ENCODE measurements around the gene HES4. TPM values are rescaled to one million over a fixed set of nuclear protein-coding genes. Genes with fewer than 3 reads are reported as not detected.
A peak's percentile ranks its signal among the peaks of the same experiment; 100 is the strongest.

Gene HES4, protein sequence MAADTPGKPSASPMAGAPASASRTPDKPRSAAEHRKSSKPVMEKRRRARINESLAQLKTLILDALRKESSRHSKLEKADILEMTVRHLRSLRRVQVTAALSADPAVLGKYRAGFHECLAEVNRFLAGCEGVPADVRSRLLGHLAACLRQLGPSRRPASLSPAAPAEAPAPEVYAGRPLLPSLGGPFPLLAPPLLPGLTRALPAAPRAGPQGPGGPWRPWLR
- 56.6 to 137 TPM (median 136 TPM) in 3 replicates for total RNA-seq
- long read RNA-seq, transcript HES4-203 (2 exons, 1,038 nt): minor isoform, 46 of 250 reads
- long read RNA-seq, transcript HES4-201 (4 exons, 899 nt): major isoform, 98 of 250 reads
- long read RNA-seq, transcript HES4-204 (3 exons, 667 nt): minor isoform, 32 of 250 reads
- long read RNA-seq, transcript HES4-202 (3 exons, 1,040 nt): minor isoform, 49 of 250 reads
- long read RNA-seq, partial matches to known transcripts: 7 of 250 reads
- long read RNA-seq, other reads (novel, unspliced or antisense): 18 of 250 reads

DNA sequence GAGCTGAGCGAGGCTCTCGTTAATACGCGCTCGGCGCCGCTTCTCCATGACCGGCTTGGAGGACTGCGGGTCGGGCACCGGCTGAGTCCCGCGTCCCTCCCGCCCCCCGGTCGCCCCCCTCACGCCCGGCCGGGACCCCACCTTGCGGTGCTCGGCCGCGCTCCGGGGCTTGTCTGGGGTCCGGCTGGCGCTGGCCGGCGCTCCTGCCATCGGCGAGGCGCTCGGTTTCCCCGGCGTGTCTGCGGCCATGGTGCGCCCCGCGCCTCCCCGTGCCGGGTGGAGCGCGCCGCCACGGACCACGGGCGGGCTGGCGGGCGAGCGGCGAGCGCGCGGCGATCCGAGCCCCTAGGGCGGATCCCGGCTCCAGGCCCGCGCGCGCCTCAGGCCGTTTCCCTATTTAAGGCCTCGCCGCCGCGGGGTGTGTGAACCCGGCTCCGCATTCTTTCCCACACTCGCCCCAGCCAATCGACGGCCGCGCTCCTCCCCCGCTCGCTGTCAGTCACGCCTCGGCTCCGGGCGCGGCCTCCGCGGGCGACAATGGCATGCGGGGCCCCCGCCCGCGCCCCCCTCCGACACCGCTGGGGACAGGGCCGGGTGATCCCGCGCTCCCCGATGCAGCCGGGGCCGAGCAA is at the start of gene HES4:
HES4 (minus strand) TSS at position 373 of the 632 bp plus-strand sequence; CDS start at position 249, 124 bp downstream.
- peak; percentile 97 for DNase-seq (ENCODE audit: low spot score)
- H3K27ac Mint-ChIP-seq (ENCODE audit: unreplicated experiment): peak within 1 kb of the TSS; percentile 99
- peaks cover 3% of the 10 kb centered on the region for H3K36me3 Mint-ChIP-seq (ENCODE audit: low read depth)
- TF ChIP-seq, protein P1, sequence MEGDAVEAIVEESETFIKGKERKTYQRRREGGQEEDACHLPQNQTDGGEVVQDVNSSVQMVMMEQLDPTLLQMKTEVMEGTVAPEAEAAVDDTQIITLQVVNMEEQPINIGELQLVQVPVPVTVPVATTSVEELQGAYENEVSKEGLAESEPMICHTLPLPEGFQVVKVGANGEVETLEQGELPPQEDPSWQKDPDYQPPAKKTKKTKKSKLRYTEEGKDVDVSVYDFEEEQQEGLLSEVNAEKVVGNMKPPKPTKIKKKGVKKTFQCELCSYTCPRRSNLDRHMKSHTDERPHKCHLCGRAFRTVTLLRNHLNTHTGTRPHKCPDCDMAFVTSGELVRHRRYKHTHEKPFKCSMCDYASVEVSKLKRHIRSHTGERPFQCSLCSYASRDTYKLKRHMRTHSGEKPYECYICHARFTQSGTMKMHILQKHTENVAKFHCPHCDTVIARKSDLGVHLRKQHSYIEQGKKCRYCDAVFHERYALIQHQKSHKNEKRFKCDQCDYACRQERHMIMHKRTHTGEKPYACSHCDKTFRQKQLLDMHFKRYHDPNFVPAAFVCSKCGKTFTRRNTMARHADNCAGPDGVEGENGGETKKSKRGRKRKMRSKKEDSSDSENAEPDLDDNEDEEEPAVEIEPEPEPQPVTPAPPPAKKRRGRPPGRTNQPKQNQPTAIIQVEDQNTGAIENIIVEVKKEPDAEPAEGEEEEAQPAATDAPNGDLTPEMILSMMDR (IDR thresholded peaks at IDR 0.05): no peak
- no peaks in the 10 kb centered on the region for H3K9me3 Mint-ChIP-seq (ENCODE audit: low read depth)
- H3K4me1 Mint-ChIP-seq (ENCODE audit: low read depth): peaks cover 23% of the 10 kb centered on the region
- H3K4me3 Mint-ChIP-seq (ENCODE audit: unreplicated experiment): peak within 1 kb of the TSS; percentile 91
- H3K27me3 Mint-ChIP-seq (ENCODE audit: low read depth): no peaks in the 10 kb centered on the region

DNA sequence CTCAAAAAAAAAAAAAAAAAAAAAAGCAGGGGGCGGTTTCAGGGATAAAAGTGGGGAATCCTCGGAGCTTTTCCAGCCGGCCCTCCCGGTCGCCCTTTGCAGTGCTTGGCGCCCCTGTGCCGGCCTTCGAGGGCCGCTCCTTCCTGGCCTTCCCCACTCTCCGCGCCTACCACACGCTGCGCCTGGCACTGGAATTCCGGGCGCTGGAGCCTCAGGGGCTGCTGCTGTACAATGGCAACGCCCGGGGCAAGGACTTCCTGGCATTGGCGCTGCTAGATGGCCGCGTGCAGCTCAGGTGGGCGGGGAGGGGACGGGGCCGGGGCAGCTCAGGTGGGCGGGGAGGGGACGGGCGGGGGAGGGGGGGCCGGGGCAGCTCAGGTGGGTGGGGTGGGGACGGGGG is 48.9 kb upstream of the HES4 start:
- Mint-ChIP-seq H3K4me3 (ENCODE audit: unreplicated experiment) (no peak overlapping the region), H3K9me3 (ENCODE audit: low read depth) (no peaks in the 10 kb centered on the region), H3K27ac (ENCODE audit: unreplicated experiment) (no peak overlapping the region), H3K36me3 (ENCODE audit: low read depth) (peaks cover 22% of the 10 kb centered on the region), H3K4me1 (ENCODE audit: low read depth) (no peaks in the 10 kb centered on the region), H3K27me3 (ENCODE audit: low read depth) (no peaks in the 10 kb centered on the region)
- TF ChIP-seq, protein P1 (IDR thresholded peaks at IDR 0.05): no peak
- DNase-seq (ENCODE audit: low spot score): no peak

GRCh38 chr1:1047963-1048362 is 48.1 kb upstream of the HES4 start:
- Mint-ChIP-seq H3K4me3 (ENCODE audit: unreplicated experiment) (no peak overlapping the region), H3K9me3 (ENCODE audit: low read depth) (no peaks in the 10 kb centered on the region), H3K27me3 (ENCODE audit: low read depth) (no peaks in the 10 kb centered on the region), H3K36me3 (ENCODE audit: low read depth) (peaks cover 23% of the 10 kb centered on the region), H3K27ac (ENCODE audit: unreplicated experiment) (no peak overlapping the region), H3K4me1 (ENCODE audit: low read depth) (no peaks in the 10 kb centered on the region)
- TF ChIP-seq, protein P1 (IDR thresholded peaks at IDR 0.05): no peak
- no peak for DNase-seq (ENCODE audit: low spot score)

GRCh38 chr1:1047407-1047806 is 47.5 kb upstream of the HES4 start:
- TF ChIP-seq, protein P1 (IDR thresholded peaks at IDR 0.05): no peak
- Mint-ChIP-seq H3K4me1 (ENCODE audit: low read depth) (no peaks in the 10 kb centered on the region), H3K36me3 (ENCODE audit: low read depth) (peaks cover 19% of the 10 kb centered on the region), H3K27me3 (ENCODE audit: low read depth) (no peaks in the 10 kb centered on the region), H3K4me3 (ENCODE audit: unreplicated experiment) (no peak overlapping the region), H3K9me3 (ENCODE audit: low read depth) (no peaks in the 10 kb centered on the region), H3K27ac (ENCODE audit: unreplicated experiment) (no peak overlapping the region)
- no peak for DNase-seq (ENCODE audit: low spot score)

- Mint-ChIP-seq H3K27me3 (ENCODE audit: low read depth) (no peaks in the 10 kb centered on the region), H3K9me3 (ENCODE audit: low read depth) (no peaks in the 10 kb centered on the region), H3K4me3 (ENCODE audit: unreplicated experiment) (no peak overlapping the region), H3K27ac (ENCODE audit: unreplicated experiment) (no peak overlapping the region), H3K36me3 (ENCODE audit: low read depth) (peaks cover 15% of the 10 kb centered on the region), H3K4me1 (ENCODE audit: low read depth) (no peaks in the 10 kb centered on the region)
- TF ChIP-seq, protein P1 (IDR thresholded peaks at IDR 0.05): no peak
- no peak for DNase-seq (ENCODE audit: low spot score)
Measured at GRCh38 chr1:1046767-1047166, 46.9 kb upstream of the HES4 start.
